ENCODE data around the gene AKR1C8.

GRCh38 chr10:5146920-5147254 lies 38.1 kb downstream of the AKR1C8 start:
- TF ChIP-seq ZSCAN25 (CRISPR knock-in tag; IDR thresholded peaks at IDR 0.05) = no peak
- no peak for TF ChIP-seq EZH2 (conservative IDR thresholded peaks at IDR 0.05; ENCODE audit: low read depth, low read length)
- TF ChIP-seq TCF7L2 (IDR thresholded peaks at IDR 0.05; ENCODE audit: low read depth, low read length) = no peak
- no peak for TF ChIP-seq CTCF (CRISPR knock-in tag; IDR thresholded peaks at IDR 0.05)
- no peak for TF ChIP-seq ZFP62 (CRISPR knock-in tag; IDR thresholded peaks at IDR 0.05)
- no peak for TF ChIP-seq HOXA7 (CRISPR knock-in tag; IDR thresholded peaks at IDR 0.05)
- TF ChIP-seq SP2 (CRISPR knock-in tag; IDR thresholded peaks at IDR 0.05) = no peak
- TF ChIP-seq THAP11 (CRISPR knock-in tag; IDR thresholded peaks at IDR 0.05) = no peak
- TF ChIP-seq ZNF7 (CRISPR knock-in tag; IDR thresholded peaks at IDR 0.05) = no peak
- TF ChIP-seq NR0B2 (CRISPR knock-in tag; IDR thresholded peaks at IDR 0.05) = no peak
- TF ChIP-seq HOXA5 (CRISPR knock-in tag; IDR thresholded peaks at IDR 0.05) = no peak
- TF ChIP-seq ARID3A (IDR thresholded peaks at IDR 0.05; ENCODE audit: low read depth, low read length) = no peak
- no peak for TF ChIP-seq PHF8 (CRISPR knock-in tag; IDR thresholded peaks at IDR 0.05)

Measured in HepG2 (cell line).